Measurements from ENCODE around the gene CAPN6. TPM values are rescaled to one million over a fixed set of nuclear protein-coding genes. Genes with fewer than 3 reads are reported as not detected.

Gene CAPN6
- total RNA-seq (2014; rRNA removed; shearing (Covaris generic)) = not detected in 2 replicates

GRCh38 chrX:111270339-111270738 lies at the start of gene CAPN6:
Gene CAPN6, minus strand, starts transcription at chrX:111270483. Its CDS starts 6,547 bp downstream, at chrX:111263936.

Other genes with a start within 250 kb of the CAPN6 start
- gene PAK3, start 174.3 kb downstream of the CAPN6 start, total RNA-seq (2014; rRNA removed; shearing (Covaris generic)) = 0.38 and 1.3 TPM in 2 replicates
- gene DCX, start 141.7 kb upstream of the CAPN6 start, total RNA-seq (2014; rRNA removed; shearing (Covaris generic)) = not detected in 2 replicates
- not detected in 2 replicates for gene SERTM2, start 241.2 kb upstream of the CAPN6 start, total RNA-seq (2014; rRNA removed; shearing (Covaris generic))